Uterus (tissue), 2 donors: Measurements from ENCODE around the gene SEC14L1.

Source experiments
- CTCF ChIP-seq, 4 experiments: fragments of 200-600 bp in 2 of 4; fragments of 450-650 bp in 2 of 4; sonication (generic) in 2 of 4; IDR thresholded peaks; one replicate each; pipeline ENCODE4 v1.5.1; 2016 to 2019; ENCODE audit warnings: antibody characterized with exemption in 4 of 4, mild to moderate bottlenecking in 2 of 4, moderate library complexity in 1 of 4
- POLR2A ChIP-seq, 2 donors: fragments of 450-650 bp; IDR thresholded peaks; one replicate each; pipeline ENCODE4 v1.6.1; 2016; ENCODE audit warnings: antibody characterized with exemption in 2 of 2, mild to moderate bottlenecking in 1 of 2, moderate library complexity in 1 of 2

- TF ChIP-seq CTCF (IDR thresholded peaks at IDR 0.05) (peak; percentile 99 to 100 (median 99)), POLR2A (IDR thresholded peaks at IDR 0.05) (peak in 1 of 2 donors; percentile 4)
Measured at GRCh38 chr17:77247048-77247541, 106.3 kb downstream of the SEC14L1 start.
